HCT116 (cell line): ENCODE measurements around the gene PEMT. TPM values are rescaled to one million over a fixed set of nuclear protein-coding genes. Genes with fewer than 3 reads are reported as not detected.

Experiments used
- ATAC-seq: fragments of 200-7000 bp; cut with Tn5 transposase; 2 replicates; pipeline ENCODE4 v1.9.1; 2020; ENCODE audit warnings: mild to moderate bottlenecking, moderate library complexity
- BruUV-seq: library from RNA; stranded (reverse); fragments of 400-500 nt; replicated peaks from 2 replicates; lab custom pipeline; 2021; lab: Mats Ljungman, UMichigan
- CTCF ChIA-PET: fragments of 300-600 bp; sonication (Branson Sonifier 250); formaldehyde crosslinking; loops from one replicate; lab custom pipeline; 2021; ENCODE audit warnings: antibody characterized with exemption; lab: Charles Lee
- POLR2A ChIA-PET: fragments of 300-600, 350-600 bp; sonication (Branson Sonifier 250); formaldehyde crosslinking; loops from one replicate; lab custom pipeline; 2021; ENCODE audit warnings: antibody characterized with exemption; lab: Charles Lee
- RAD21 ChIA-PET, 2 experiments: fragments of 300-600 bp; sonication (Branson Sonifier 250); formaldehyde crosslinking; loops; one replicate each; lab custom pipeline; 2023; ENCODE audit warnings: low total read pairs in 2 of 2; ENCODE audit not compliant: uncharacterized antibody in 2 of 2, unreplicated experiment in 2 of 2, low non-redundant PET in 1 of 2; lab: Charles Lee
- DNase-seq: peaks from one replicate; pipeline ENCODE4 v3.0.0-alpha.2; 2010; ENCODE audit warnings: low read depth, low spot score
- H2AFZ ChIP-seq: fragments of 200-600 bp; shearing (Covaris generic), sonication (generic); 2 replicates; pipeline ENCODE4 v1.6.1; 2017; ENCODE audit warnings: low read depth, mixed run types, mixed read lengths, antibody characterized with exemption, low read length; ENCODE audit not compliant: poor library complexity, severe bottlenecking
- H3K27ac ChIP-seq: 2 replicates; pipeline ENCODE4 v1.5.1; 2012; ENCODE audit warnings: low read depth, low read length
- H3K27me3 ChIP-seq: fragments of 200-600 bp; sonication (generic); 2 replicates; pipeline ENCODE4 v1.6.1; 2016; ENCODE audit warnings: mixed run types, low read length, mixed read lengths; ENCODE audit not compliant: insufficient read depth
- H3K36me3 ChIP-seq, 2 experiments: fragments of 200-500 bp in 1 of 2; fragments of 200-600 bp in 1 of 2; sonication (Bioruptor generic) in 1 of 2; sonication (generic) in 1 of 2; 2 replicates each; pipeline versions ENCODE4 v1.5.1 to v1.6.1; 2014 to 2016; ENCODE audit warnings: low read length in 2 of 2, inconsistent platforms in 1 of 2, mixed read lengths in 1 of 2, mixed run types in 1 of 2; ENCODE audit not compliant: insufficient read depth in 2 of 2, control insufficient read depth in 1 of 2
- H3K4me1 ChIP-seq, 2 experiments: fragments of 200-600 bp in 1 of 2; sonication (generic) in 1 of 2; 2 replicates each; pipeline versions ENCODE4 v1.5.1 to v1.6.1; 2012 to 2017; ENCODE audit warnings: low read length in 2 of 2, inconsistent platforms in 1 of 2, mild to moderate bottlenecking in 1 of 2, mixed read lengths in 1 of 2, mixed run types in 1 of 2, moderate library complexity in 1 of 2; ENCODE audit not compliant: insufficient read depth in 2 of 2, control insufficient read depth in 1 of 2
- H3K4me2 ChIP-seq: fragments of 200-600 bp; sonication (generic); 2 replicates; pipeline ENCODE4 v1.6.1; 2017; ENCODE audit warnings: mixed run types, low read length, mixed read lengths
- H3K4me3 ChIP-seq, 2 experiments: fragments of 200-600 bp in 1 of 2; sonication (generic) in 1 of 2; replicated peaks in 1 of 2; 2 replicates each; pipeline ENCODE4 v1.5.1; 2011 to 2016; ENCODE audit warnings: low read length in 2 of 2, control low read depth in 1 of 2, low read depth in 1 of 2, mild to moderate bottlenecking in 1 of 2, mixed read lengths in 1 of 2, mixed run types in 1 of 2
- H3K79me2 ChIP-seq: fragments of 200-600 bp; sonication (generic); 2 replicates; pipeline ENCODE4 v1.6.1; 2017; ENCODE audit warnings: mild to moderate bottlenecking, mixed run types, low read length, moderate library complexity, mixed read lengths; ENCODE audit not compliant: insufficient read depth
- H3K9ac ChIP-seq: fragments of 200-600 bp; sonication (generic); 2 replicates; pipeline ENCODE4 v1.6.1; 2016; ENCODE audit warnings: low read length, mixed read lengths
- H3K9me2 ChIP-seq: fragments of 200-600 bp; sonication (generic), shearing (Covaris generic); 2 replicates; pipeline ENCODE4 v1.6.1; 2017; ENCODE audit warnings: mixed run types, mild to moderate bottlenecking, moderate library complexity; ENCODE audit not compliant: insufficient read depth
- H3K9me3 ChIP-seq, 2 experiments: fragments of 200-500 bp in 1 of 2; fragments of 200-600 bp in 1 of 2; sonication (Bioruptor generic) in 1 of 2; sonication (generic) in 1 of 2; 2 replicates each; pipeline ENCODE4 v1.6.1; 2014 to 2017; ENCODE audit warnings: low read length in 2 of 2, mixed read lengths in 2 of 2, inconsistent platforms in 1 of 2, low read depth in 1 of 2, mild to moderate bottlenecking in 1 of 2, mixed run types in 1 of 2, moderate library complexity in 1 of 2; ENCODE audit not compliant: control insufficient read depth in 1 of 2, insufficient read depth in 1 of 2
- H4K20me1 ChIP-seq: fragments of 200-600 bp; sonication (generic), shearing (Covaris generic); 2 replicates; pipeline ENCODE4 v1.6.1; 2017; ENCODE audit warnings: mixed run types, mild to moderate bottlenecking, moderate library complexity; ENCODE audit not compliant: insufficient read depth
- CEBPB ChIP-seq: IDR thresholded peaks from 2 replicates; pipeline ENCODE4 v1.6.1; 2012; ENCODE audit warnings: low read depth
- ELF1 ChIP-seq: IDR thresholded peaks from 2 replicates; pipeline ENCODE4 v1.6.1; 2012; ENCODE audit warnings: low read depth, borderline replicate concordance
- EZH2phosphoT487 ChIP-seq: fragments of 200-600 bp; IDR thresholded peaks from 2 replicates; pipeline ENCODE4 v1.6.1; 2018; ENCODE audit warnings: antibody characterized with exemption, borderline replicate concordance
- JUND ChIP-seq: IDR thresholded peaks from 2 replicates; pipeline ENCODE4 v1.6.1; 2012
- POLR2A ChIP-seq: IDR thresholded peaks from 2 replicates; pipeline ENCODE4 v1.7.0; 2011; ENCODE audit warnings: borderline replicate concordance; ENCODE audit not compliant: insufficient read depth, insufficient read length; ENCODE audit errors: extremely low read depth
- intact Hi-C: fragments of 100-400 bp; cut with micrococcal nuclease; formaldehyde crosslinking; loops from 2 replicates; pipeline ENCODE4 v1.10.0; 2022
- total RNA-seq: library from RNA; stranded (reverse); gene quantifications from one replicate; pipeline ENCODE4 v1.2.1, GENCODE V29; 2021; ENCODE audit not compliant: unreplicated experiment
- TF ChIP-seq, protein P1 (sequence below): IDR thresholded peaks from 2 replicates; pipeline ENCODE4 v1.6.1; 2011; ENCODE audit warnings: mild to moderate bottlenecking, low read length, moderate library complexity; ENCODE audit not compliant: insufficient replicate concordance; ENCODE audit errors: extremely low read depth

Gene PEMT
- total RNA-seq, 1 experiment from 2014 or later = 52.1 TPM

DNA sequence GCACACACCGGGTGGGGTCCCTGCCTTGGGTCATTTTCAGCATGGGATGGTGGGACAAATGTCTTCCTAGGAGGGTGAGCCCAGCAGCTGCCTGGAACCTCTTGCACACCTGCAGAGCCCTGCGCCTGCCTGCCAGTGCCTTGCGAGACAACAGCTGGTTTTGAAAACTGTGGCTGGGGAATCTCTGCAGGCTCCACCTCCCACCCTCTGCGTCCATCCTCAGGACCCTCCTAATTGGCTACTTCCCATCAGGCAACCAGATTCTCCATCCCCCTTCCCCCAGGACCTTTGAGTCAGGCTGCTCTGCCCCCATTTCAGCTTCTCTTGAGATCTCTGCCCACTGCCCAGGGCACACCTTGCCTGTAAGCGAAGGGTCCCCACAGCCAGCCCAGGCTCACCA is 26.6 kb downstream of the PEMT start:
- no peaks in the 10 kb centered on the region for H3K9me2 ChIP-seq
- ATAC-seq (no peak), DNase-seq (no peak)
- no peaks in the 10 kb centered on the region for H3K4me1 ChIP-seq
- no peak overlapping the region for H3K9ac ChIP-seq
- H2AFZ ChIP-seq = no peak overlapping the region
- H3K4me3 ChIP-seq = no peak overlapping the region
- no peaks in the 10 kb centered on the region for H3K79me2 ChIP-seq
- H3K27me3 ChIP-seq = no peaks in the 10 kb centered on the region
- ChIA-PET CTCF (interaction anchor here (1.3 kb wide), 1 partner anchor 68 kb away, joined by 5 read pairs; no protein-coding TSS in a partner anchor), RAD21 (no interaction called here), POLR2A (no interaction called here)
- intact Hi-C loops = no loop called here
- H3K4me2 ChIP-seq = no peak overlapping the region
- BruUV-seq = no TSS peak
- no peaks in the 10 kb centered on the region for H3K9me3 ChIP-seq
- no peaks in the 10 kb centered on the region for H3K36me3 ChIP-seq
- no peak overlapping the region for H3K27ac ChIP-seq
- TF ChIP-seq POLR2A (no peak), ELF1 (no peak), EZH2phosphoT487 (no peak)
- TF ChIP-seq, protein P1, sequence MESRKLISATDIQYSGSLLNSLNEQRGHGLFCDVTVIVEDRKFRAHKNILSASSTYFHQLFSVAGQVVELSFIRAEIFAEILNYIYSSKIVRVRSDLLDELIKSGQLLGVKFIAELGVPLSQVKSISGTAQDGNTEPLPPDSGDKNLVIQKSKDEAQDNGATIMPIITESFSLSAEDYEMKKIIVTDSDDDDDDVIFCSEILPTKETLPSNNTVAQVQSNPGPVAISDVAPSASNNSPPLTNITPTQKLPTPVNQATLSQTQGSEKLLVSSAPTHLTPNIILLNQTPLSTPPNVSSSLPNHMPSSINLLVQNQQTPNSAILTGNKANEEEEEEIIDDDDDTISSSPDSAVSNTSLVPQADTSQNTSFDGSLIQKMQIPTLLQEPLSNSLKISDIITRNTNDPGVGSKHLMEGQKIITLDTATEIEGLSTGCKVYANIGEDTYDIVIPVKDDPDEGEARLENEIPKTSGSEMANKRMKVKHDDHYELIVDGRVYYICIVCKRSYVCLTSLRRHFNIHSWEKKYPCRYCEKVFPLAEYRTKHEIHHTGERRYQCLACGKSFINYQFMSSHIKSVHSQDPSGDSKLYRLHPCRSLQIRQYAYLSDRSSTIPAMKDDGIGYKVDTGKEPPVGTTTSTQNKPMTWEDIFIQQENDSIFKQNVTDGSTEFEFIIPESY = no peak
- no peaks in the 10 kb centered on the region for H4K20me1 ChIP-seq

DNA sequence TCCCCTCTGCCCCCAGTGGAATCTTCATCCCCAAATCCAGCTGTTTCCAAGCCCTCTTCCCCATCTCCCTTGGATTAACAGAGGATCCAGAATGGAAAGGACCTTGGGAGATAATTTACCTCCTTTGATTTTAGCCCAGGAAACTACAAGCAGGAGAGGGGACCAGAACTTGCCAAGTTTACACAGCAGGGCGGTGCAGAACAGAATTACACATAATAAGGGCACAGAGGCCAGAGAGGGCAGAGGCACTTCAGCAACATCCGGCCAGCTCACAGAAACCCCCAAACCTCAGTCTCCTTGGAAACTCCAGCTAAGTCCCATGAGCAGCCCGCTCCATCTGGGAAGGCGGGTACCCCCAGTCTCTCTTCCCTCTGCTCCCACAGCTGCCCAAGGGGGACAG is 27.2 kb downstream of the PEMT start:
- Histone ChIP-seq H3K4me1 (no peaks in the 10 kb centered on the region), H3K79me2 (no peaks in the 10 kb centered on the region), H3K27ac (no peak overlapping the region), H3K4me3 (no peak overlapping the region), H3K4me2 (no peak overlapping the region), H3K36me3 (no peaks in the 10 kb centered on the region), H3K9ac (no peak overlapping the region), H4K20me1 (no peaks in the 10 kb centered on the region), H3K27me3 (no peaks in the 10 kb centered on the region), H3K9me2 (no peaks in the 10 kb centered on the region), H3K9me3 (no peaks in the 10 kb centered on the region), H2AFZ (no peak overlapping the region)
- BruUV-seq = no TSS peak
- RAD21 ChIA-PET = no interaction called here
- ATAC-seq = no peak
- DNase-seq = no peak
- CTCF ChIA-PET = interaction anchor here (1.3 kb wide), 1 partner anchor 68 kb away, joined by 5 read pairs; no protein-coding TSS in a partner anchor
- intact Hi-C loops = no loop called here
- POLR2A ChIA-PET = no interaction called here
- no peak for TF ChIP-seq CEBPB
- TF ChIP-seq JUND = no peak
- TF ChIP-seq POLR2A = no peak
- TF ChIP-seq, all 23 proteins: peak for 0
